ENCODE measurements around the gene PPP1R1B.

Gene PPP1R1B

DNA sequence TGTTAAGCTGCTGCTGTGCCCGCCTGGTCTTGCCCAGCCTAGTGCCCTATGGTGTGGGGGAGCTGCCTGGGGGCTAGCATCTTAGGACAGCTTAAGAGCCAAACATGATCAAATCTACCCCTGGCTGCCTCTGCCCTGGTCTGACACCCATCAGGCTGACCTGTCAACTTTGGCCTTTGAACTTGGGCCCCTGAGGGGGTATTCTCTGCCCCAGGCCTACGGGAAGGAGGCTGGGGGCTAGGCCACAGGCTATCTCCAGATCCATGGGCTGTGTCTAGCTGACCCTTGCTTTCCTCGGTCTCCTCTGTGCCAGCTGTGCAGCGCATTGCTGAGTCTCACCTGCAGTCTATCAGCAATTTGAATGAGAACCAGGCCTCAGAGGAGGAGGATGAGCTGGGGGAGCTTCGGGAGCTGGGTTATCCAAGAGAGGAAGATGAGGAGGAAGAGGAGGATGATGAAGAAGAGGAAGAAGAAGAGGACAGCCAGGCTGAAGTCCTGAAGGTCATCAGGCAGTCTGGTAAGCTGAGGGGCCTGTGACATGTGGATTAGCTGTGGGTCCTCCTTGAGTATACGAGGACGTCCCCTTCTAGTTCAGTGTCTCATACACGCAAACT, 6.9 kb downstream of the PPP1R1B start:
- DNase-seq (ENCODE audit: low spot score), result no peak

DNA sequence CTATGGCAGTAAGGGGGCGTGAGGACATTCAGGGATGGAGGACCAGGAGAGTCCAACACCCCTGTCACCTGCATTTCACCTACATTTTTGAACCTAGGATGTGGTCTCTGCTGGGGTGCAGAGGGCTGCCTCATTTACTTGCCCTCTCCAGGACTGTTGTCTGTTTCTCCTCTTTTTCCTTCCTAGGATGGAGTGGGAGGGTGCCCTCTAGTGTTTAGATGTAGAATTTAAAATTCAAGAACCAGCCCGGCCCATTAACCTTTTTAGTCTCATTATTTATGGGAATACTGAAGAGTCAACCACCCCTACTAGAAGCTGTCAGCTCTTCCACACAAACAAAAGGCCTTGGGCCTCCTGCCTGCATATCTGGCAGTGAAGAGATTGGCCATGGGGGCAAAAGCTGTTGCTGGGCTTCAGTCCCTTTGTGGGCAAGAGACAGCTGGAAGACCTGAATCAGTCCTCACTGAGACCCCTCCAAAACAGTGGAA, 7.7 kb downstream of the PPP1R1B start:
- DNase-seq (ENCODE audit: low spot score), result no peak

DNA sequence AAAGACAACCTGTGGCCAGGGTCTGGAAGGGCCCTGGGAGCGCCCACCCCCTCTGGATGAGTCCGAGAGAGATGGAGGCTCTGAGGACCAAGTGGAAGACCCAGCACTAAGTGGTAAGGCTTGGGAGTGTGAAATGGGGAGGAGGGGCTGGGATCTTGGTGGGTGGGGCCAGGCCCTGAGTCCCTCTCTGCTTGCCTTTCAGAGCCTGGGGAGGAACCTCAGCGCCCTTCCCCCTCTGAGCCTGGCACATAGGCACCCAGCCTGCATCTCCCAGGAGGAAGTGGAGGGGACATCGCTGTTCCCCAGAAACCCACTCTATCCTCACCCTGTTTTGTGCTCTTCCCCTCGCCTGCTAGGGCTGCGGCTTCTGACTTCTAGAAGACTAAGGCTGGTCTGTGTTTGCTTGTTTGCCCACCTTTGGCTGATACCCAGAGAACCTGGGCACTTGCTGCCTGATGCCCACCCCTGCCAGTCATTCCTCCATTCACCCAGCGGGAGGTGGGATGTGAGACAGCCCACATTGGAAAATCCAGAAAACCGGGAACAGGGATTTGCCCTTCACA, 8.9 kb downstream of the PPP1R1B start:
- DNase-seq (ENCODE audit: low spot score), result no peak

DNA sequence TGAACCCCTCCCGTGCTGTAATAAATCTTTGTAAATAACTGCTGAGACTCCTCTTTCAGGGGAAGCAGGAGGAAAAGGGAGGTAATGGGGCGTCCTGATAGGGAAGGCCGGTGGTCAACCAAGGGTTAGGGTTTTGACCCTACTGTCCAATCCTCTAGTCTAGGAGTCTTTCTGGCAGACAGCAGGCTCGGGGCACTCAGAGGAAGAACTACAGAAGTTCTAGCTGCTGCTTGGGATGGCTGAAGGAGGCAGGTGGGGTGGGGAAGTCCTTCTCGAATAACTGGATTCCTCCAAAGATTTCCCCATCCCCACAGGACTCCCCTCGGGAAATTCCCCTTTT, 9.8 kb downstream of the PPP1R1B start:
- DNase-seq (ENCODE audit: low spot score), result no peak

- DNase-seq (ENCODE audit: low spot score), result peak; percentile 81
These were observed 10.4 kb downstream of the PPP1R1B start, which contains the start of gene STARD3 for GRCh38 chr17:39636927-39637736. Gene STARD3 (plus strand): TSS chr17:39637144. CDS start chr17:39653532, 16,388 bp downstream.

- no peak for DNase-seq (ENCODE audit: low spot score)
These were observed 11.6 kb downstream of the PPP1R1B start for GRCh38 chr17:39638317-39638716.

GRCh38 chr17:39639043-39639442, 12.3 kb downstream of the PPP1R1B start:
- DNase-seq (ENCODE audit: low spot score), result no peak

DNA sequence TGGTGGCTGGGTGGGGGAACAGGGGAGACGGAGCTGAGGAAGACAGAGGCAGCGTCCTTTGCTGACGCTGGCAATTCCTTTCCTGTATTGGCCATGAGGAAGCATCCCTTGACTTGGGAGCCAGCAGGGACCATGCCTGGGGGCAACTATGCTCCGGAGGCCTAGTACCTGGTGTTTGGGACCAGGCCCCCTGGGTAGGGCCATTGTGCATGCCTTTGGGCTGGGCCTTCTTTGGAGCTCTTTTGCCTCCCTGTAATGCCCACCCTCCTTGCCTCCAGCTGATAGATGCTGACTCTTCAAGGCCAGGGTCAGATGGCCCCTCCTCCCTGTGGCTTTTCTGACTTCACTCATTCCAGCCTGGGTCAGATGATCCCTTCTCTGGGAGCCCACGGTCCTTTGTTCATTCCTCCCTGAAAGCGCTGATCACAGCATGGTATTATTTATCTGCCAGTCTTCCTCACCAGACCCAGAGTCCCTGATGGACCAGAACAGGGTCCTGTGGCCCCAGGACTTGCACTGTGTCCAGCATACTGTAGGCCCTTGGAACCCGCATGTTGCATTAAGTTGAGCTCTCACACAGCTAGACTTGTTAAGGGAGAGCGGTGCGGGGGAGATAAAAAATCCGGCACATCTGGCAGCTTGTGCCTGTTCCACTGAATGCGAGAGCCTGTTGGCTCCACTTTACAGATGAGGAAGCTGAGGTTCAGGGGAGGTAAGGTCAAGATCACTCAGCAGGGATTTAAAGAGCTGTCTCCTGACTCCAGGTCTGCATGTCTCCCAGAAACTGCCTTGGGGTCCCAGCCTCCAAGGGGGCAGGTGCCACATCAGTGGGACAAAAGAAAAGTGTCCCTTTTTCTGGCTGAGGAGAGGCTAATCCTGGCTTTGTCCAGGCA, 13.1 kb downstream of the PPP1R1B start:
- DNase-seq (ENCODE audit: low spot score), result no peak

GRCh38 chr17:39640591-39641031, 13.9 kb downstream of the PPP1R1B start:
- no peak for DNase-seq (ENCODE audit: low spot score)

- DNase-seq (ENCODE audit: low spot score), result no peak
These were observed 14.3 kb downstream of the PPP1R1B start for GRCh38 chr17:39641097-39641496.

DNA sequence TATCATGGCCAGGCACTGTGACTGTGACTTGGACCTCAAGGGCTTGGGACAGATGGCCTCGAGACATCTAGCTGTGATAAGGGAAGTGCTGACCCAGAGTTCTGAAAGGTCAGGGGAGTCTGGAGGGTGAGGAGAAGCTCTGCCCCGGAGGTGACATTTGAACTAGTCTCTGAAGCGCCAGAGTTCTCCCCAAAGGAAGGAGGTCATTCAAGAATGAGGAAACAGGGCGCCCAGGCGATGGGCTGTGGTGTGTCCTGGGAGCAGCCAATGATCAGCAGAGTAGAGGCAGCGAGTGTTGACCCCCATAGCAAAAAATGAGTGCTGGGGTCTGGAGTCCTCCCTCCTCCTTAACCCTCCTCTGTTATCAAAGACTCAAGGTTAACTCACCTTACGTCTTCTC, 15.1 kb downstream of the PPP1R1B start:
- DNase-seq (ENCODE audit: low spot score), result no peak

GRCh38 chr17:39642291-39643074, 15.7 kb downstream of the PPP1R1B start:
- DNase-seq (ENCODE audit: low spot score), result no peak

- no peak for DNase-seq (ENCODE audit: low spot score)
These were observed 16.5 kb downstream of the PPP1R1B start for GRCh38 chr17:39643271-39643670.

GRCh38 chr17:39647256-39647655, 20.5 kb downstream of the PPP1R1B start:
- no peak for DNase-seq (ENCODE audit: low spot score)

DNA sequence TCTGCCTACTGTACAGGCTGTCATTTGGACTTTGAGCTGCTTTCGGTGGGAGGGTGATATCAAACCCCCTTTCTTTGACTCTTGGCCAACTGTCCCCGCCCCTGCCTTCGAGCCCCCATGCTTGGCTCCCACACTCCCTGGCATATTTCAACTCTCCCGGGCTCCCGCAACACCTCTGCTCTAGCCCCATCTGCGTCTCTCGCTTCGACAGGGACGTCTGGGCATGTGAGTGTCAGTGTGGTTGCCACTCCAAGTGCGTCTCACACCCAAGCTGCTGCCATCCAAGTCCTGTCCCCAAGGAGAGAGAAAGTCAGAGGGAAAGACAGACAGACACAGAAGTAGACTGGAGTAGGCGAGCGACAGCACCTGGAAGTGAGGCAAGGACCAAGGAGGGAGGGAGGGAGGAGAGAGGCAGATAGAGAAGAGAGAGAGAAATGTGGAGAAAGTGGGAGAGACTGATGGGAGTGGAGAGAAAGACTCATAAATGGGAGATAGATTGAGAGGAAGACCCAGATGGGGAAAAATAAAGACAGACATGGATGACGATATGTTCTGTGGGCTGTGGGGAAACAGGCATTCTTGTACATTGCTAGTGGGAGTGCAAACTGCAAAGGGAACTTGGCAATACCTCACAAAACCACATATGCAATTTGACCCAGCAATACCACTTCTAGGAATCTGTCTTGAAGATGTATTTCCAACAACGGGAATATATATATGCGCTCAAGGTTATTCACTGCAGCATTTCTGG, 22.0 kb downstream of the PPP1R1B start:
- DNase-seq (ENCODE audit: low spot score), result no peak

DNA sequence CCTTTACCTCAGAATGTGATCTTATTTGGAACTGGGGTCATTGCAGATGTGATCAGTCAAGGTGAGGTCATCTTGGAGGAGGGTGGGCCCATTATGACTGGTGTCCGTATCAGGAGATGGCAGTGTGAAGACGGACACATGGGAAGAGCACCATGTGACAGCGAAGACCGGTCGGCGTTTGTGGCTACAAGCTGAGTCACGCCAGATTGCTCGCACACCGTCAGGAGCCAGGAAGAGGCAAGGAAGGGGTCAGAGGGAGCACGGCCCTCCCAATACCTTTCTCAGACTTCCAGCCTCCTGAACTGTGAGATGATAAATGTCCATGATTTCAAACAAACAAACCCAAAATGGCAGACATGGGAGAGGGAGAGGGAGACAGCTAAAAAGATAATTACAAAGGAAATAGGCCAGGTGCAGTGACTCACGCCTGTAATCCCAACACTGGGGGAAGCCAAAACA, 23.4 kb downstream of the PPP1R1B start:
- no peak for DNase-seq (ENCODE audit: low spot score)

GRCh38 chr17:39651923-39652586, 25.3 kb downstream of the PPP1R1B start:
- DNase-seq (ENCODE audit: low spot score), result no peak

DNA sequence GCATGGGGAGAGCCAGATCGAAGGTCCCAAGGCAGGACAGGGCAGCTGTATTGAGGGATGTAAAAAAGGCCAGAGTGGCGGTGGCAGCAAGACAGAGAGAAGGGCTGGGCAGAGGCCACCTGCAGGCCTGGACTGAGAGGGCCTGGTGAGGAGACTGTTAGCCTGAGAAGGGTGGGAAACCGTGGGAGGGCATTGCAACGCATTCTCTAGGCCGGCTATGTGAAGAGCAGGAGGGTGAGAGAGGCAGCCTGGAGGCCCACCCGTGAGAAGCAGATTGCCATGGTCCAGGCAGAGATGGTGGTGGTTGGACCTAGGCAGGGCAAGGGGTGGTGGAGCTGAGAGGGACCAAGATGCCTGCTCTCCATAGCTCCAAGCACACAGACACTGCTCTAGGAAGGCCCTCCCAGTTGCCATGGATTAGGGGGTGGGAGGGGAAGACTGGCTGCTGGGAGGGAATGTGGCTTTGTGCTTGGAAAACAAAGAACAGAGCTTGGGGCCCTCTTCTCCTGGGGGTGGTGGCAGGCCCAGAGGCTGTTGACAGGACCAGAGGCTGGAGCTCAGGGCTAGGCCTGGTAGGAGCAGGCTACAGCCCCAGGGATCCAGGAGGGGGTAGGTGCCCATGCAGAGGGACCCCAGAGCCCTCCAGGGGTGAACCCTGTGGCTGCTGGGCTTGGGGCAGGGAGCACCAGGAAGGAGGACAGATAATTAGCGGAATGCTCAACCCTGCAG, 26.0 kb downstream of the PPP1R1B start:
- no peak for DNase-seq (ENCODE audit: low spot score)

DNA sequence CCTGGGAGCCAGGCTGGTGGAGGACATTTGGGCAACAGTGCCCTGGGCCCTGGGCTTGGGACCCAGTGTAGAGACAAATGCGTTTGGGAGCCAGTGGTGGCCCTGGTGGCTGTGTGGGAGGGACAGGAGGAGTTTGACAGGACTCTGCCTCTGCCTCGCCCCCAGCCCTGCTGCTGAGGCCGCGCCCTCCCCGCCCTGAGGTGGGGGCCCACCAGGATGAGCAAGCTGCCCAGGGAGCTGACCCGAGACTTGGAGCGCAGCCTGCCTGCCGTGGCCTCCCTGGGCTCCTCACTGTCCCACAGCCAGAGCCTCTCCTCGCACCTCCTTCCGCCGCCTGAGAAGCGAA, 26.5 kb downstream of the PPP1R1B start:
- DNase-seq (ENCODE audit: low spot score), result no peak
